Measurements from ENCODE around the gene U2AF1. TPM values are rescaled to one million over a fixed set of nuclear protein-coding genes. Genes with fewer than 3 reads are reported as not detected.
A peak's percentile ranks its signal among the peaks of the same experiment; 100 is the strongest.
"Not testable (repeated sequence)": the region's sequence is repeated elsewhere in the genome, so short reads cannot be mapped to it uniquely, and the experiment has no call there.

Gene U2AF1
- total and polyA plus RNA-seq, 9 of the 15 experiments (the other 6 are each of a cell fraction or from before 2014, with no cell fraction given) = 27.2 to 213 (median 60.1) TPM

DNA sequence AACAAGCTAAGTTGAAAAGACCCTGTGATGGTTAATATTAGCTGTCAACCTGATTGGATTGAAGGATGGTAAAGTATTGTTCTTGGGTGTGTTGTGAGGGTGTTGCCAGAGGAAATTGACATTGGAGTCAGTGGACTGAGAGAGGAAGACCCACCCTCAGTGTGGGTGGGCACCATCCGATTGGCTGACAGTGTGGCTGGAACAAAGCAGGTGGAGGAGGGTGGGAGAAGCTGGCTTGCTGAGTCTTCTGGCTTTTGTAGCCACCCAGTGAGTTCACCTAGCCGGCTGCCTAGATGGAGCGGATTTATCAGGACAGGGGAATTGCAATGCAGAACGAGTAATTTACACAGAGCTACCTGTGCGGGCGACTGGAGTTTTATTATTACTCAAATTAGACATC is 7.1 kb upstream of the U2AF1 start:
- H3K36me3 ChIP-seq (ENCODE audit: control insufficient read depth, insufficient read depth, low read length); intact Hi-C loops (cut with micrococcal nuclease); H3K9me3 ChIP-seq (replicated peaks; ENCODE audit: control insufficient read depth, insufficient read depth, low read depth, low read length); H3K4me1 ChIP-seq (replicated peaks in 1 of 2; ENCODE audit: control insufficient read depth in 2 of 2, insufficient read depth in 2 of 2, low read length in 2 of 2); DNase-seq (ENCODE audit: extremely low read depth in 1 of 4, low spot score in 3 of 4); H3K4me2 ChIP-seq (ENCODE audit: insufficient read depth, low read length); H3K27me3 ChIP-seq (ENCODE audit: control insufficient read depth in 2 of 2, insufficient read depth in 2 of 2, low read length in 2 of 2); H3K9ac ChIP-seq (ENCODE audit: insufficient read depth in 1 of 2, low read depth in 2 of 2, low read length in 2 of 2); BruUV-seq (replicated peaks); FAIRE-seq; CTCF ChIA-PET (ENCODE audit: low intra/inter-chr PET ratio); H3K9me1 ChIP-seq (ENCODE audit: control insufficient read depth, insufficient read depth, low read length); POLR2A ChIA-PET; H3K27ac ChIP-seq (ENCODE audit: extremely low read depth, low read depth, low read length); H3K4me3 ChIP-seq; H4K20me1 ChIP-seq (replicated peaks; ENCODE audit: control insufficient read depth, insufficient read depth, low read length); H3K79me2 ChIP-seq (ENCODE audit: control insufficient read depth, insufficient read depth, low read length); H2AFZ ChIP-seq (ENCODE audit: low read depth, low read length): not testable (repeated sequence)
- in situ Hi-C loops (cut with MboI) = loop anchor here (25.0 kb wide), 1 partner anchor 202 kb away; no protein-coding TSS in a partner anchor
- 73% methylated on average over 3 of the region's 6 CpGs for WGBS (ENCODE audit: insufficient coverage, low coverage, missing lambda C conversion rate)
- ATAC-seq = peak; percentile 29; the same call in 1 of the 3 replicates

- H3K4me1 ChIP-seq (replicated peaks in 1 of 2; ENCODE audit: control insufficient read depth in 2 of 2, insufficient read depth in 2 of 2, low read length in 2 of 2); H3K9me3 ChIP-seq (replicated peaks; ENCODE audit: control insufficient read depth, insufficient read depth, low read depth, low read length); CTCF ChIA-PET (ENCODE audit: low intra/inter-chr PET ratio); H3K27ac ChIP-seq (ENCODE audit: extremely low read depth, low read depth, low read length); H3K79me2 ChIP-seq (ENCODE audit: control insufficient read depth, insufficient read depth, low read length); DNase-seq (ENCODE audit: extremely low read depth in 1 of 4, low spot score in 3 of 4); BruUV-seq (replicated peaks); H3K9me1 ChIP-seq (ENCODE audit: control insufficient read depth, insufficient read depth, low read length); H2AFZ ChIP-seq (ENCODE audit: low read depth, low read length); H3K36me3 ChIP-seq (ENCODE audit: control insufficient read depth, insufficient read depth, low read length); POLR2A ChIA-PET; H4K20me1 ChIP-seq (replicated peaks; ENCODE audit: control insufficient read depth, insufficient read depth, low read length); intact Hi-C loops (cut with micrococcal nuclease); H3K4me2 ChIP-seq (ENCODE audit: insufficient read depth, low read length); H3K9ac ChIP-seq (ENCODE audit: insufficient read depth in 1 of 2, low read depth in 2 of 2, low read length in 2 of 2); H3K27me3 ChIP-seq (ENCODE audit: control insufficient read depth in 2 of 2, insufficient read depth in 2 of 2, low read length in 2 of 2); H3K4me3 ChIP-seq: not testable (repeated sequence)
- no CpG with 5 or more reads among the region's 7 CpGs for WGBS (ENCODE audit: insufficient coverage, low coverage, missing lambda C conversion rate)
- ATAC-seq (peak; percentile 77), FAIRE-seq (peak; percentile 92)
- in situ Hi-C loops (cut with MboI) = loop anchor here (25.0 kb wide), 1 partner anchor 197 kb away; no protein-coding TSS in a partner anchor
Observed at GRCh38 chr21:43109006-43109405, 1.6 kb upstream of the U2AF1 start.

DNA sequence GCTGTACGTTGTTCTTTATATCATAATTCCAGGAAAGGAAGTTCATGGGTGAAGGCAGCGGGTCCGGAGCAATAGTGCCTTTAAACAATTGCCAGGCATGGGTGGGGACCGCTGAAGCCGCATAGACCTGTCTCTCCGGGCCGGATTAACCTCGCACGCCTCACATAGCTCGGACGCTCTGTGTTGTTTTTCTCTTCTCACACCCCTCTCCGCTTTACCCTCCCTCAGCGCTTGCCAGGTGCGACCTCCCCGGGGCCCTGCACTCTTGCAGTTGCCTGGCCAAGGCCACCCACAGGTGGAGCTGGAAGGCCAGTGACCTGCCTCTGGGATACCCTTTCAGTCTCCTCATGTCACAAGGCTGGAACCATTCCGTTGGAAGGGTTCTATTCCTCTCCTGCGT is 807 bp upstream of the U2AF1 start:
- in situ Hi-C loops (cut with MboI) = loop anchor here (25.0 kb wide), 1 partner anchor 196 kb away; no protein-coding TSS in a partner anchor
- peak; percentile 70 for ATAC-seq
- H4K20me1 ChIP-seq (replicated peaks; ENCODE audit: control insufficient read depth, insufficient read depth, low read length); H3K27ac ChIP-seq (ENCODE audit: extremely low read depth, low read depth, low read length); H3K4me2 ChIP-seq (ENCODE audit: insufficient read depth, low read length); H3K9me1 ChIP-seq (ENCODE audit: control insufficient read depth, insufficient read depth, low read length); H3K9ac ChIP-seq (ENCODE audit: insufficient read depth in 1 of 2, low read depth in 2 of 2, low read length in 2 of 2); H3K79me2 ChIP-seq (ENCODE audit: control insufficient read depth, insufficient read depth, low read length); POLR2A ChIA-PET; H3K4me3 ChIP-seq; FAIRE-seq; DNase-seq (ENCODE audit: extremely low read depth in 1 of 4, low spot score in 3 of 4); H2AFZ ChIP-seq (ENCODE audit: low read depth, low read length); H3K36me3 ChIP-seq (ENCODE audit: control insufficient read depth, insufficient read depth, low read length); intact Hi-C loops (cut with micrococcal nuclease); H3K27me3 ChIP-seq (ENCODE audit: control insufficient read depth in 2 of 2, insufficient read depth in 2 of 2, low read length in 2 of 2); H3K4me1 ChIP-seq (replicated peaks in 1 of 2; ENCODE audit: control insufficient read depth in 2 of 2, insufficient read depth in 2 of 2, low read length in 2 of 2); CTCF ChIA-PET (ENCODE audit: low intra/inter-chr PET ratio); H3K9me3 ChIP-seq (replicated peaks; ENCODE audit: control insufficient read depth, insufficient read depth, low read depth, low read length): not testable (repeated sequence)
- BruUV-seq (replicated peaks) = TSS peak; percentile 81
- WGBS (ENCODE audit: insufficient coverage, low coverage, missing lambda C conversion rate) = no CpG with 5 or more reads among the region's 17 CpGs

DNA sequence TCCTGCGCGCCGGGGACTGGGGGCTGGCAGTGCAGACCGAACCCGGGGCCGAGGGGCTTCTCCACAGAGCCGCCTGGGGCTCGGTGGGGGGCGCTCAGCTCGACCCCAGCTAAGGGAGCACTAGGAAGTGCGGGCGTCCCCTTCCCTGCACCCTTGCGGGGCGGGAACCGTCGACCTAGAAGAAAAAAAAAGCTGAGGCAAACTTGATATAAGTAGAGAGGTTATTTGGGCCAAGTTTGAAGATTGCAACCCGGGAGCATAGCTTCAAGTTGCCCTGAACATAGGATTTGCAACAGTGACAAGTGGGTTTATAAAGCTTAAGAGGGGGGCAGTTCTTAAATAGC is 396 bp upstream of the U2AF1 start:
- ATAC-seq; CTCF ChIA-PET (ENCODE audit: low intra/inter-chr PET ratio); H3K4me1 ChIP-seq (replicated peaks in 1 of 2; ENCODE audit: control insufficient read depth in 2 of 2, insufficient read depth in 2 of 2, low read length in 2 of 2); H2AFZ ChIP-seq (ENCODE audit: low read depth, low read length); H3K79me2 ChIP-seq (ENCODE audit: control insufficient read depth, insufficient read depth, low read length); H3K27me3 ChIP-seq (ENCODE audit: control insufficient read depth in 2 of 2, insufficient read depth in 2 of 2, low read length in 2 of 2); H3K4me3 ChIP-seq; FAIRE-seq; H3K27ac ChIP-seq (ENCODE audit: extremely low read depth, low read depth, low read length); DNase-seq (ENCODE audit: extremely low read depth in 1 of 4, low spot score in 3 of 4); BruUV-seq (replicated peaks); intact Hi-C loops (cut with micrococcal nuclease); H3K9me3 ChIP-seq (replicated peaks; ENCODE audit: control insufficient read depth, insufficient read depth, low read depth, low read length); H4K20me1 ChIP-seq (replicated peaks; ENCODE audit: control insufficient read depth, insufficient read depth, low read length); POLR2A ChIA-PET; H3K9me1 ChIP-seq (ENCODE audit: control insufficient read depth, insufficient read depth, low read length); H3K4me2 ChIP-seq (ENCODE audit: insufficient read depth, low read length); H3K36me3 ChIP-seq (ENCODE audit: control insufficient read depth, insufficient read depth, low read length); H3K9ac ChIP-seq (ENCODE audit: insufficient read depth in 1 of 2, low read depth in 2 of 2, low read length in 2 of 2): not testable (repeated sequence)
- in situ Hi-C loops (cut with MboI) = loop anchor here (25.0 kb wide), 1 partner anchor 195 kb away; no protein-coding TSS in a partner anchor
- WGBS (ENCODE audit: insufficient coverage, low coverage, missing lambda C conversion rate) = no CpG with 5 or more reads among the region's 17 CpGs
